DND-41 (cell line): ENCODE data around the gene DUSP15.

Experiments
- CTCF ChIP-seq: IDR thresholded peaks from 2 replicates; pipeline ENCODE4 v1.5.1; 2012; ENCODE audit warnings: borderline replicate concordance, low read length, moderate library complexity, mild to moderate bottlenecking; ENCODE audit not compliant: poor library complexity, severe bottlenecking; ENCODE audit errors: extremely low read depth
- EZH2 ChIP-seq: IDR thresholded peaks from 3 replicates; pipeline ENCODE4 v1.6.1; 2012; ENCODE audit warnings: borderline replicate concordance, low read depth, mild to moderate bottlenecking, moderate library complexity, low read length, inconsistent platforms; ENCODE audit not compliant: severe bottlenecking

GRCh38 chr20:31903627-31904386 lies 33.5 kb upstream of the DUSP15 start:
- no peak for TF ChIP-seq CTCF
- TF ChIP-seq EZH2 = no peak
